ENCODE results near the gene BAHD1.

- TF ChIP-seq CTCF (IDR thresholded peaks at IDR 0.05) (no peak), POLR2A (IDR thresholded peaks at IDR 0.05) (no peak)
These were observed 38.3 kb downstream of the BAHD1 start for GRCh38 chr15:40479024-40479423.
